A549 (cell line): Measurements from ENCODE around the gene TDRD3.

ENCODE experiments used
- CEBPB ChIP-seq, 2 experiments: fragments of >200 bp in 1 of 2; sonication (Bioruptor Twin) in 1 of 2; formaldehyde crosslinking in 1 of 2; IDR thresholded peaks; 2 replicates each; pipeline ENCODE4 v1.6.1; 2012 to 2016
- CHD2 ChIP-seq: fragments of 150-350 bp; IDR thresholded peaks from 2 replicates; pipeline ENCODE4 v1.6.1; 2014; ENCODE audit warnings: low read length; ENCODE audit not compliant: partially characterized antibody
- CTCF ChIP-seq: fragments of >200 bp; sonication (Bioruptor Twin); formaldehyde crosslinking; IDR thresholded peaks from 3 replicates; pipeline ENCODE4 v1.5.1; 2016
- FOSL2 ChIP-seq, 2 experiments: fragments of 450-650 bp in 1 of 2; fragments of >200 bp in 1 of 2; sonication (Bioruptor Twin) in 1 of 2; formaldehyde crosslinking; IDR thresholded peaks; 2 replicates each; pipeline versions ENCODE4 v1.5.0 to v1.6.1; 2016 to 2020; ENCODE audit warnings: mild to moderate bottlenecking in 1 of 2, moderate library complexity in 1 of 2
- HOXA7 ChIP-seq: fragments of 250-450 bp; sonication (Bioruptor Pico); IDR thresholded peaks from 2 replicates; pipeline ENCODE4 v1.5.0; 2020; ENCODE audit warnings: mild to moderate bottlenecking, moderate library complexity
- JUN ChIP-seq, 2 experiments: fragments of >200 bp; sonication (Bioruptor Twin); formaldehyde crosslinking; IDR thresholded peaks; 2 replicates in 1 of 2; 3 replicates in 1 of 2; pipeline ENCODE4 v1.6.1; 2016 to 2017
- JUNB ChIP-seq: fragments of >200 bp; sonication (Bioruptor Twin); formaldehyde crosslinking; IDR thresholded peaks from 2 replicates; pipeline ENCODE4 v1.6.1; 2016
- KDM1A ChIP-seq: fragments of 200-600 bp; sonication (generic); IDR thresholded peaks from 2 replicates; pipeline ENCODE4 v1.6.1; 2016; ENCODE audit warnings: low read depth, mild to moderate bottlenecking
- MAX ChIP-seq: IDR thresholded peaks from 2 replicates; pipeline ENCODE4 v1.6.1; 2012
- PBX3 ChIP-seq: IDR thresholded peaks from 2 replicates; pipeline ENCODE4 v1.6.1; 2012
- PHF8 ChIP-seq: fragments of 200-600 bp; sonication (generic); IDR thresholded peaks from 2 replicates; pipeline ENCODE4 v1.6.1; 2016; ENCODE audit warnings: low read depth, mild to moderate bottlenecking, antibody characterized with exemption, moderate library complexity, borderline replicate concordance
- POLR2A ChIP-seq: IDR thresholded peaks from 2 replicates; pipeline ENCODE4 v1.6.1; 2012; ENCODE audit warnings: mild to moderate bottlenecking, low read length
- RFX5 ChIP-seq: fragments of 450-650 bp; IDR thresholded peaks from 2 replicates; pipeline ENCODE4 v1.7.1; 2014; ENCODE audit warnings: antibody characterized with exemption, mild to moderate bottlenecking, moderate library complexity
- TF ChIP-seq, protein P1 (sequence below): fragments of 200-600 bp; sonication (generic); IDR thresholded peaks from 2 replicates; pipeline ENCODE4 v1.6.1; 2016; ENCODE audit warnings: antibody characterized with exemption, mild to moderate bottlenecking, moderate library complexity

GRCh38 chr13:60494296-60494695 lies 97.3 kb downstream of the TDRD3 start:
- TF ChIP-seq POLR2A (no peak), CTCF (no peak), JUNB (no peak), MAX (no peak), JUN (IDR thresholded peaks at IDR 0.05) (no peak), CHD2 (no peak), PHF8 (no peak), RFX5 (no peak), PBX3 (no peak), KDM1A (no peak), CEBPB (IDR thresholded peaks at IDR 0.05) (no peak), FOSL2 (IDR thresholded peaks at IDR 0.05) (no peak), FOSL2 (CRISPR knock-in tag; IDR thresholded peaks at IDR 0.05) (no peak), HOXA7 (no peak)
- TF ChIP-seq, protein P1, sequence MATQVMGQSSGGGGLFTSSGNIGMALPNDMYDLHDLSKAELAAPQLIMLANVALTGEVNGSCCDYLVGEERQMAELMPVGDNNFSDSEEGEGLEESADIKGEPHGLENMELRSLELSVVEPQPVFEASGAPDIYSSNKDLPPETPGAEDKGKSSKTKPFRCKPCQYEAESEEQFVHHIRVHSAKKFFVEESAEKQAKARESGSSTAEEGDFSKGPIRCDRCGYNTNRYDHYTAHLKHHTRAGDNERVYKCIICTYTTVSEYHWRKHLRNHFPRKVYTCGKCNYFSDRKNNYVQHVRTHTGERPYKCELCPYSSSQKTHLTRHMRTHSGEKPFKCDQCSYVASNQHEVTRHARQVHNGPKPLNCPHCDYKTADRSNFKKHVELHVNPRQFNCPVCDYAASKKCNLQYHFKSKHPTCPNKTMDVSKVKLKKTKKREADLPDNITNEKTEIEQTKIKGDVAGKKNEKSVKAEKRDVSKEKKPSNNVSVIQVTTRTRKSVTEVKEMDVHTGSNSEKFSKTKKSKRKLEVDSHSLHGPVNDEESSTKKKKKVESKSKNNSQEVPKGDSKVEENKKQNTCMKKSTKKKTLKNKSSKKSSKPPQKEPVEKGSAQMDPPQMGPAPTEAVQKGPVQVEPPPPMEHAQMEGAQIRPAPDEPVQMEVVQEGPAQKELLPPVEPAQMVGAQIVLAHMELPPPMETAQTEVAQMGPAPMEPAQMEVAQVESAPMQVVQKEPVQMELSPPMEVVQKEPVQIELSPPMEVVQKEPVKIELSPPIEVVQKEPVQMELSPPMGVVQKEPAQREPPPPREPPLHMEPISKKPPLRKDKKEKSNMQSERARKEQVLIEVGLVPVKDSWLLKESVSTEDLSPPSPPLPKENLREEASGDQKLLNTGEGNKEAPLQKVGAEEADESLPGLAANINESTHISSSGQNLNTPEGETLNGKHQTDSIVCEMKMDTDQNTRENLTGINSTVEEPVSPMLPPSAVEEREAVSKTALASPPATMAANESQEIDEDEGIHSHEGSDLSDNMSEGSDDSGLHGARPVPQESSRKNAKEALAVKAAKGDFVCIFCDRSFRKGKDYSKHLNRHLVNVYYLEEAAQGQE: no peak
